Measurements from ENCODE around the gene PCSK1N.

Gene PCSK1N

GRCh38 chrX:48786825-48787504, 48.4 kb downstream of the PCSK1N start:
- no peak overlapping the region for H3K4me2 ChIP-seq (ENCODE audit: low read depth, low read length, poor library complexity, severe bottlenecking)
- H3K27me3 ChIP-seq (ENCODE audit: insufficient read depth, low read length, poor library complexity, severe bottlenecking), result no peaks in the 10 kb centered on the region
- H3K36me3 ChIP-seq (ENCODE audit: insufficient read depth, low read length), result no peaks in the 10 kb centered on the region
- no peaks in the 10 kb centered on the region for H3K79me2 ChIP-seq (ENCODE audit: insufficient read depth, low read length)
- H3K9ac ChIP-seq (ENCODE audit: low read depth, low read length, poor library complexity, severe bottlenecking), result no peak overlapping the region
- no peak overlapping the region for H3K4me3 ChIP-seq (ENCODE audit: low read length, poor library complexity, severe bottlenecking)
- no peak overlapping the region for H2AFZ ChIP-seq (ENCODE audit: low read length)
- TF ChIP-seq EZH2phosphoT487 (IDR thresholded peaks at IDR 0.05; ENCODE audit: borderline replicate concordance), result no peak
- TF ChIP-seq CTCF (conservative IDR thresholded peaks at IDR 0.05; ENCODE audit: low read length), result no peak
- no peaks in the 10 kb centered on the region for H3K9me2 ChIP-seq (replicated peaks; ENCODE audit: low read depth, low read length)
- no peaks in the 10 kb centered on the region for H3K4me1 ChIP-seq (ENCODE audit: insufficient read depth, low read length, poor library complexity, severe bottlenecking)
- no peaks in the 10 kb centered on the region for H3F3A ChIP-seq (ENCODE audit: low read depth)
- H3K9me3 ChIP-seq (ENCODE audit: insufficient read depth, low read depth, low read length), result no peaks in the 10 kb centered on the region
- H4K20me1 ChIP-seq (ENCODE audit: insufficient read depth, low read length, poor library complexity, severe bottlenecking), result no peaks in the 10 kb centered on the region

GRCh38 chrX:48786341-48786800, 49.0 kb downstream of the PCSK1N start, which contains the start of gene GATA1:
GATA1 (plus strand) TSS chrX:48786590; CDS start chrX:48791110, 4,520 bp downstream.
- Histone ChIP-seq H4K20me1 (ENCODE audit: insufficient read depth, low read length, poor library complexity, severe bottlenecking) (no peaks in the 10 kb centered on the region), H3K4me1 (ENCODE audit: insufficient read depth, low read length, poor library complexity, severe bottlenecking) (no peaks in the 10 kb centered on the region), H3K9me3 (ENCODE audit: insufficient read depth, low read depth, low read length) (no peaks in the 10 kb centered on the region), H3K9ac (ENCODE audit: low read depth, low read length, poor library complexity, severe bottlenecking) (no peak within 1 kb of the TSS), H3K4me2 (ENCODE audit: low read depth, low read length, poor library complexity, severe bottlenecking) (no peak within 1 kb of the TSS), H3K4me3 (ENCODE audit: low read length, poor library complexity, severe bottlenecking) (no peak within 1 kb of the TSS), H3K36me3 (ENCODE audit: insufficient read depth, low read length) (no peaks in the 10 kb centered on the region), H3K79me2 (ENCODE audit: insufficient read depth, low read length) (no peaks in the 10 kb centered on the region), H3F3A (ENCODE audit: low read depth) (no peaks in the 10 kb centered on the region), H2AFZ (ENCODE audit: low read length) (no peak within 1 kb of the TSS), H3K9me2 (replicated peaks; ENCODE audit: low read depth, low read length) (no peaks in the 10 kb centered on the region), H3K27me3 (ENCODE audit: insufficient read depth, low read length, poor library complexity, severe bottlenecking) (no peaks in the 10 kb centered on the region)
- TF ChIP-seq EZH2phosphoT487 (IDR thresholded peaks at IDR 0.05; ENCODE audit: borderline replicate concordance) (no peak), CTCF (conservative IDR thresholded peaks at IDR 0.05; ENCODE audit: low read length) (no peak)

- TF ChIP-seq CTCF (conservative IDR thresholded peaks at IDR 0.05; ENCODE audit: low read length) (no peak), EZH2phosphoT487 (IDR thresholded peaks at IDR 0.05; ENCODE audit: borderline replicate concordance) (no peak)
- Histone ChIP-seq H3K9ac (ENCODE audit: low read depth, low read length, poor library complexity, severe bottlenecking) (no peak overlapping the region), H3K36me3 (ENCODE audit: insufficient read depth, low read length) (no peaks in the 10 kb centered on the region), H3K4me1 (ENCODE audit: insufficient read depth, low read length, poor library complexity, severe bottlenecking) (no peaks in the 10 kb centered on the region), H3K9me3 (ENCODE audit: insufficient read depth, low read depth, low read length) (no peaks in the 10 kb centered on the region), H3K79me2 (ENCODE audit: insufficient read depth, low read length) (no peaks in the 10 kb centered on the region), H3K27me3 (ENCODE audit: insufficient read depth, low read length, poor library complexity, severe bottlenecking) (no peaks in the 10 kb centered on the region), H4K20me1 (ENCODE audit: insufficient read depth, low read length, poor library complexity, severe bottlenecking) (no peaks in the 10 kb centered on the region), H3K4me3 (ENCODE audit: low read length, poor library complexity, severe bottlenecking) (no peak overlapping the region), H3K4me2 (ENCODE audit: low read depth, low read length, poor library complexity, severe bottlenecking) (no peak overlapping the region), H3K9me2 (replicated peaks; ENCODE audit: low read depth, low read length) (no peaks in the 10 kb centered on the region), H3F3A (ENCODE audit: low read depth) (no peaks in the 10 kb centered on the region), H2AFZ (ENCODE audit: low read length) (no peak overlapping the region)
Observed at GRCh38 chrX:48785540-48786214, 49.7 kb downstream of the PCSK1N start.

Measured in Loucy (cell line).